Progenitor cell of endocrine pancreas (in vitro differentiated cells): Measurements from ENCODE around the gene KCNQ1. TPM values are rescaled to one million over a fixed set of nuclear protein-coding genes. Genes with fewer than 3 reads are reported as not detected.

ENCODE experiments used
- DNase-seq: peaks from one replicate; pipeline ENCODE4 v3.0.0; 2021; ENCODE audit warnings: low spot score; ENCODE audit not compliant: unreplicated experiment
- H3K27ac Mint-ChIP-seq: 2 replicates; pipeline ENCODE4 v1.8.0; 2021; ENCODE audit warnings: mild to moderate bottlenecking, moderate library complexity, mixed read lengths
- H3K27me3 Mint-ChIP-seq: 2 replicates; pipeline ENCODE4 v1.8.0; 2021; ENCODE audit warnings: mixed read lengths
- H3K36me3 Mint-ChIP-seq: 2 replicates; pipeline ENCODE4 v1.8.0; 2022; ENCODE audit warnings: mixed read lengths; ENCODE audit not compliant: insufficient read depth
- H3K4me1 Mint-ChIP-seq: 2 replicates; pipeline ENCODE4 v1.8.0; 2021; ENCODE audit warnings: low read depth, mixed read lengths
- H3K4me3 Mint-ChIP-seq: 2 replicates; pipeline ENCODE4 v1.8.0; 2021; ENCODE audit warnings: low read depth, mild to moderate bottlenecking, moderate library complexity, mixed read lengths
- H3K9me3 Mint-ChIP-seq: 2 replicates; pipeline ENCODE4 v1.8.0; 2021; ENCODE audit warnings: low read depth, mixed read lengths
- total RNA-seq: library from RNA; stranded (reverse); gene quantifications from 2 replicates; pipeline ENCODE4 v1.2.1, GENCODE V29; 2021
- TF ChIP-seq, protein P1 (sequence below): fragments of 200-600 bp; sonication (generic); IDR thresholded peaks from one replicate; pipeline ENCODE4 v1.5.0; 2021; ENCODE audit warnings: antibody characterized with exemption, mild to moderate bottlenecking; ENCODE audit not compliant: unreplicated experiment

The KCNQ1 gene
- total RNA-seq, 1 donor from 2014 or later = 3.3 TPM

DNA sequence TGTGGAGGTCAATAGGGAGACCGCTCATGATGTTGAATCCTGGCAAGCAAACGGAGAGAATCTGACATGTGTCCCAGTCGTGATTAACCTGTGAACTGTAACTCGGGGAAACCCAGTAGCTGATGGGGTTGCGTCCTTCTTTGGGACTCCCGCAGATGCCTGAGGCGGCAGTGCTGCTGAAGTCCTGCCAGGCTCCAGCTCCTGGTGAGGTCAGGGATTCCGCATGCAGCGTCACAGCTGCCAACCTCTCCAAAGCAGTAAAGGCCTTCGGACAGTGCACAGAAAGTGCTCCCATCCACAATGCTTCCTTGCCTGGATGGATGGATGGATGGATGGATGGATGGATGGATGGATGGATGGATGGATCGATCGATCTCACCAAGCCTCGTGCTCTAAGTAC lies 13.5 kb downstream of the KCNQ1 start:
- Mint-ChIP-seq H3K4me3 (no peak overlapping the region), H3K9me3 (peaks cover 5% of the 10 kb centered on the region), H3K27ac (no peak overlapping the region), H3K27me3 (peaks cover 47% of the 10 kb centered on the region), H3K36me3 (no peaks in the 10 kb centered on the region), H3K4me1 (no peaks in the 10 kb centered on the region)
- no peak for DNase-seq
- TF ChIP-seq, protein P1, sequence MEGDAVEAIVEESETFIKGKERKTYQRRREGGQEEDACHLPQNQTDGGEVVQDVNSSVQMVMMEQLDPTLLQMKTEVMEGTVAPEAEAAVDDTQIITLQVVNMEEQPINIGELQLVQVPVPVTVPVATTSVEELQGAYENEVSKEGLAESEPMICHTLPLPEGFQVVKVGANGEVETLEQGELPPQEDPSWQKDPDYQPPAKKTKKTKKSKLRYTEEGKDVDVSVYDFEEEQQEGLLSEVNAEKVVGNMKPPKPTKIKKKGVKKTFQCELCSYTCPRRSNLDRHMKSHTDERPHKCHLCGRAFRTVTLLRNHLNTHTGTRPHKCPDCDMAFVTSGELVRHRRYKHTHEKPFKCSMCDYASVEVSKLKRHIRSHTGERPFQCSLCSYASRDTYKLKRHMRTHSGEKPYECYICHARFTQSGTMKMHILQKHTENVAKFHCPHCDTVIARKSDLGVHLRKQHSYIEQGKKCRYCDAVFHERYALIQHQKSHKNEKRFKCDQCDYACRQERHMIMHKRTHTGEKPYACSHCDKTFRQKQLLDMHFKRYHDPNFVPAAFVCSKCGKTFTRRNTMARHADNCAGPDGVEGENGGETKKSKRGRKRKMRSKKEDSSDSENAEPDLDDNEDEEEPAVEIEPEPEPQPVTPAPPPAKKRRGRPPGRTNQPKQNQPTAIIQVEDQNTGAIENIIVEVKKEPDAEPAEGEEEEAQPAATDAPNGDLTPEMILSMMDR = no peak

DNA sequence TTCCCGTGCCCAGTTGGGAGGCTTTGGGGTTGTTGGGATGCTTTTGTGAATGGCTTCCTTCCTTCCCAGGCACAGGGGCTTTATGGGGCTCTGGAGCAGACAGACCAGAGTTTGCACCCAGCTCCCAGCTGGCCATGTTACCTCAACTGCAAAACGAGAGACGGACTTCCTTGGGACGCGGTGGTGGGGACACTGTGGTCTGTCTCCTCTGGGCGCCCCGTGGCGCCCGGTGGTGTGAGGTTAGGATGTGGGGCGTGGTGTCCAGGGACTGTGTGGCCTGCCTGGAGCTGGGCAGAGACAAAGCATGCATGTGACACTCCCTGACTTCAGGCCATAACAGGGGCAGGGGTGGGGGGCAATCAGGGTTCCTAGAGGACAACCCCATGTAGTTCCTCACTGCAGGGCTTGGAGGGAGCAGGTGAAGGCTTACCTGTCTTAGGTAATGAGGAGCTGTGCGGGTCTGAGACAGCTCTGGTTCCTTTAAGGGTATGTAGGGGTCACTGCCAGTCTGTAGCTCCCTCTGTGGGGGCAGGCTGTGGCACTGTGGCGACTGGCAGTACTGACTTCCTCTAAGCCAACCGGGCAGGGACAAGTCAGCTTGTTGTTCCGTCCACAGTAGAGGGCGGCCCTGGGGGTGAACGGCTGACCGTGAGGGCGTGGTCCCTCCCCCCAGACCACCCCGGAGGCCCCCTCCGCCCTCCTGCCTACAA lies 14.4 kb downstream of the KCNQ1 start:
- no peak overlapping the region for H3K4me3 Mint-ChIP-seq
- H3K4me1 Mint-ChIP-seq = no peaks in the 10 kb centered on the region
- peaks cover 5% of the 10 kb centered on the region for H3K9me3 Mint-ChIP-seq
- no peak for DNase-seq
- TF ChIP-seq, protein P1 = no peak
- H3K27me3 Mint-ChIP-seq = peaks cover 46% of the 10 kb centered on the region
- H3K36me3 Mint-ChIP-seq = no peaks in the 10 kb centered on the region
- H3K27ac Mint-ChIP-seq = no peak overlapping the region

DNA sequence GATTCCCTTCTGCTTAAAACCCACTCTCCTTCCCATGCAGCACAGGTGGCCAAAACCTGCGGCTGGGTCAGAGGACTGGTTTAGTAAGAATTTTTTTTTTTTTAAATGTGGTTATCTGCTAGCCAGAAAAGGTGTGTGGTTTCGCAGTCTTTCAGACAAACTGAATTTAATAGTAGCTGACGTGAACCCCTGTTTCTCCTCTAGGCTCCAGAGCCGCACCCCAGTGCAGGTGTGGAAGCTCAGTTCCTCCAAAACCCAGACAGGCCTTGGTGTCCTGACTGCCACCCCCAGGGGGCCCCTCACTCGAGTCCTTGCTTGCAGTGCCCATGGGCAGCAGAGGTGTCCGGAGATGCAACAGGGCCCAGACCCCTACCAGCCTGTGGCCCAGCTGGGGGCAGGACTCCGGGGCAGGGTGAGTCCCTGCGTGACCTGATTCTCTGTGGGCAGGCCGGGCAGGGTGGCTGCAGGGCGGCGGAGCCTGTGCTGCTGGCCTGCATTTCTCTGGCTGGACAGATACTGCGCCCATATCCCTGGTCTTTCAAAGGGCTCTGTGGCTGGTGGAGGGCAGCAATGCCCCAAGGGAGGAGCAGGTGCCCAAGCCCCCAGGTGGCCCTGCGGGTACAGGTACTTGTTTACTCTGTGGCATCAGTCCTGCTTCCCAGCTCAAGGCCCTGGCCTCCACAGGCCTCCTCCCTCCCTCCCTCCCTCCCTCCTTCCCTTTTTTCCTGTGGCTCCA lies 15.2 kb downstream of the KCNQ1 start:
- Mint-ChIP-seq H3K36me3 (no peaks in the 10 kb centered on the region), H3K4me3 (no peak overlapping the region), H3K27me3 (peaks cover 40% of the 10 kb centered on the region), H3K9me3 (peaks cover 5% of the 10 kb centered on the region), H3K27ac (no peak overlapping the region), H3K4me1 (no peaks in the 10 kb centered on the region)
- DNase-seq = no peak
- TF ChIP-seq, protein P1 = peak; percentile 11

DNA sequence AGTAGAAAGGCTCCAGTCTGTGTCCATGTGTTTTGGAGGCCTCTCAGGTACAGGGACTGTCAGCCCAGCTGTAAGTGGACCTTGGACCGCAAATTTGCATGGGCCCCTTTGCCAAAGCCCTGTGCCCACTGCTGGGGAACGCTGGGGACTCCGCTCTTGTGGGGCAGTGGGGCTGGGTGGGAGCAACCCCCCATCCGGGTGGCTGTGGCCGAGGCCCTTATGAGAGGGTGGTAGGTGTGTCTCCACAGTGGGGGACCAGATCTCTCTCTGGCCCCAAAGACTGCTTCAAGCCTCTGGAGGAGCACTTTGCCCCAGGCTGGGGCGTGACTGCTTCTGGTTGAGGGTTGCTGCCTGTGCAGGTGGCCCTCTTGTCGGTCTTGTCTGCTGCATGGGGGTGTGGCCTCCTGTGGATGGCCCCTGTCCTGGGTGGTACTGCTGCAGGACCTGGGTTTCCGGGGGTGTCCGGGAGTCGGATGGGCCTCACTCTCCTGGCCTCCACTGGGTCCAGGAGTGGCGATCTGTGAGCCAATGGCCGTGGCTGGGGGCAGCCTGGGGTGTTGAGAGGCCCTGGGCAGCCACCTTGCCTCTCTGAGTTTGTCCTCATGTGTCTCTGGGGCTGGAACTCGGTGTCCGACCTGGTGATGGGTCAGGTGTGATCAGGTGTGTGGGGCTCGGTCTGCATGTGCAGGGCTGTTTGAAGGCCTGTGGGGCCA lies 15.9 kb downstream of the KCNQ1 start:
- Mint-ChIP-seq H3K9me3 (no peaks in the 10 kb centered on the region), H3K36me3 (no peaks in the 10 kb centered on the region), H3K4me3 (no peak overlapping the region), H3K27ac (no peak overlapping the region), H3K4me1 (no peaks in the 10 kb centered on the region), H3K27me3 (peaks cover 34% of the 10 kb centered on the region)
- TF ChIP-seq, protein P1 = no peak
- no peak for DNase-seq

DNA sequence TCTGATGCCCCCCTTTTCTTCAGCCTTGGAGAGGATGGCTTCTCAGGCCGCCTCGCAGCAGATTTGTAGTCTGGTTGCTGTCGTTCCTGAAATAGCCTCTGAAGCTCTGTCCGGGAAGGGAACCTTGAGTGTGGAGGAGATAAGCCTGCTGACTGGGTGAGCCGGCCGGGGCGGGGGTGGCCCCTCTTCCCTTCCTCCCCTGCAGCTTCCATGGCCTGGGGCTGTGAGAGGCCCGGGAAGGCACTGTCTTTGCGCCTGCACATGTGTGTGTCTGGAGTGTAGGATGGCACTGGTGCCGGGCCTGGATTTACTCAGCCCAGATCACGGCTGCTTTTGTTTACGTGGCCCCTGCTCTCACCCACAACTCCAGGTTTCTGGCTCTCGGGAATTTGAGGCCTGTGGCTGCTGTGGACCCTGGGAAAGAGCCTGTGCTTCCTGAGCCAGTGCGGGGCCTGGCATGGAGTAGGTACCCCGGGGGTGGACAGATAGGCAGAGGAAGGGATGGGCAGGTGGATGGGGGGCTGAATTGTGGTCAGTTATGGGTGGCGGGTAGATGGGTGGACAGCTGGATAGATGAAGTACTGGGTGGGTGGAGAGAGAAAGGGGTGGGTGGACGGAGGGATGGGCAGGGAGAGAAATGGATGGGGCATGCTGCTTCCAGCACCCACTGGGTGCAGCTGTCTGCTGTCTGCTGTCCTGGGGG lies 16.6 kb downstream of the KCNQ1 start:
- peaks cover 31% of the 10 kb centered on the region for H3K27me3 Mint-ChIP-seq
- DNase-seq = no peak
- no peaks in the 10 kb centered on the region for H3K9me3 Mint-ChIP-seq
- H3K4me3 Mint-ChIP-seq = no peak overlapping the region
- no peaks in the 10 kb centered on the region for H3K4me1 Mint-ChIP-seq
- TF ChIP-seq, protein P1 = no peak
- no peaks in the 10 kb centered on the region for H3K36me3 Mint-ChIP-seq
- H3K27ac Mint-ChIP-seq = no peak overlapping the region
